Measurements from ENCODE around the gene DMAC2.
"Not testable (repeated sequence)": the region's sequence is repeated elsewhere in the genome, so short reads cannot be mapped to it uniquely, and the experiment has no call there.

The DMAC2 gene

DNA sequence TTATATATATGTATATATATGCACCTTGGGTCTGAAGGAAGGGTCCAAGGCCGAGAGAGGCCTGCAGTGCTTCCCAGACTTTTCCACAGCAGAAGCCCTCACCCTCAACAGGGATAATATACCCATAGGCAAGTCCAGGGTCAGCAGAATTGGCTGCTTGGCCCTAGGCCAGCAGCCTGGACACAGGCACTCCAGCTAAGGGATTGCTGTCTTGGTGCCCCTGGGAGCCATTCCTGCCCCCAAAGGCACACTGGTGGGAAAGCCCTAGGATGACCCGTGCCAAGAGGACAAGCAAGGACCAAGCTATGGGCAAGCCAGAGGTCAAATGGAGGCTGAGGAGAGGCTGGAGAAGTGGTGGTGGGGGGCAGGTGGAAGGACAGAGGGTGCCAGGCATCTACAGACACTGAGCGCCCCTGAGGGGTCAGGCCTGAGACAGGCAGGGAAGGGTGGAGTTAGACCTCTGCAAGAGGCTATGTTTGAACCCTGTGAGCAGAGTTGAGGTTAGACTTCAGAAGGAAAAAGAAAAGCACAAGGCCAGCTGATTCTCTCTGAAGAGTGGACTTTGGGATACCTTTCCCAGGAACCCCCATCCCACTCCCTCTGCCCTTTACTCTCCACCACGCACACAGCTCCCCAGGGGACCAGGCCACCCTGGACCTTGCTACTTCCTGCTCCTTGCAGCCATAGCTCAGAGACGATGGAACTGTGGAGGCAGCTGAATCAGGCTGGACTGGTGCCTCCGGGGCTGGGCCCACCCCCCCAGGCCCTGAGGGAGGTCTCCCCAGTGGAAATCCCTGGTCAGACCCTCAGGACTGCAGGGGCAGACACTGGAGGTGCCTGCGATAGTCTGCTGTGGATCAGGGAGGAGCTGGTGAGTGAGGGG is 3.0 kb upstream of the DMAC2 start, which contains the start of gene ERICH4:
Gene ERICH4 (plus strand): TSS at position 684 of the 883 bp plus-strand sequence. CDS start 14 bp downstream, at position 698.
- no peak for DNase-seq

DNA sequence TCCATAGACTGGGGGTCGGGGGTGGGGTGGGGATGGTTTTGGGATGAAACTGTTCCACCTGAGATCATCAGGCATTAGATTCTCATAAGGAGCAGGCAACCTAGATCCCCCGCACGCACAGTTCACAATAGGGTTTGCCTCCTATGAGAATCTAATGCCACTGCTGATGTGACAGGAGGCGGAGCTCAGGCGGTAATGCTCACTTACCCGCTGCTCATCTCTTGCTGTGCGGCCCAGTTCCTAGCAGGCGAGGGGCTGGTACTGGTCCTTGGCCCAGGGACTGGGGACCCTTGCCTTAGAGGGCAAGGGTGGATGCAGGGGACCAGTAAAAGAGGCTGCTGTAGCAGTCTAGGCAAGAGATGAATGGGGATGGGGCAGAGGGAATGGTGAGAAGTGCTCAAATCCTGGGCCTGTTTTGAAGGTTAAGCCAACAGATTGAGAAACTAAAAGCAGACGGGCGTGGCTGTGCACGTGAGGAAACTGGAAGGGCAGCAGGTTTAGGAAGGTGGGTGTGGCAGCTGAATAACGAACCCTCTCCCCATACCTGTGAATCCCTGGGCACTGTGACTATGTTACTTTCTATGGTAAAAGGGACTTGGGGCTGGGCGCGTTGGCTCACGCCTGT is 1.7 kb upstream of the DMAC2 start:
- no peak for DNase-seq

DNA sequence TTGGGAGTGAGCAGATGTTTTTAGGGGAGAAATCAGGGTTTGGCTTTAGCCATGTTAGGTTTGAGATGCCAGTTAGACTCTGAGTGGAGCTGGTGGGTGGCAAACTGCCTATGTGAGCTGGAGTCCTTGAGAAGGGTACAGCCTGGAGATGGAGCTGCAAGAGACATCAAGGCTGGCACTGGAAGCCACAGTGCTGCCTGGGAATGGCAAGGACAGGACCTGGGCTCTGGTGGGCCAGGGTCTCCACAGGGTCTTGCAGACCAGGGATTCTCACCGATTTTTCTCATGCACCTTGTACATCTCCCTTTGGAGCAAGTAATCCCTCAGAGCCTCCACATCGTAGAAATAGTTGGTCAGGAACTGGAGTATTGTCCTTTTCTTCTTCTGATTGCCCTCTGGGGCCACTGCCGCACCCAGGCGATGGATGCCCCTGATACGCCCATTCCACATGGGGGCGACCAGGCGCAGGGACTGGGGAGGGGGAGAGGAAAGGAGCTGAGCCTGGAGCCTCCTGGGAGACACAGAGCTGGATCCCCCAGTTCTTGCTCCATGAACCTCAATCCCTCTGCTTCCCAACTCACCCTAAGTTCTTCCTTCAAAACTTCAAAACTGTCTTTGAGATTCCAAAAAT is 1.7 kb downstream of the DMAC2 start:
- no peak for DNase-seq

DNA sequence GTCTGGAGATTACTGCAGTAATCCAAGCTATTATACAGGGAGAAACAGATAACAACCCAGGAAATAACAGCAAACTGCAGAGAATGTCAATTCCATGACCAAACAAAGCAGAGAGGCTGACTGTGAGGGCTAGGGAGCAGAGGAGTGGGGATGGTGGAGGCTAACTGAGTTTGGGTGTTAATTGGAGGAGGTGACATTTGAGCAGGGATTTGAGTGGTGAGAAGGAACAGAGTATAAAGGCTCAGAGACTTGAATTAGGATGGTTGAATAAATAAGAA is 3.1 kb downstream of the DMAC2 start:
- no peak for DNase-seq

DNA sequence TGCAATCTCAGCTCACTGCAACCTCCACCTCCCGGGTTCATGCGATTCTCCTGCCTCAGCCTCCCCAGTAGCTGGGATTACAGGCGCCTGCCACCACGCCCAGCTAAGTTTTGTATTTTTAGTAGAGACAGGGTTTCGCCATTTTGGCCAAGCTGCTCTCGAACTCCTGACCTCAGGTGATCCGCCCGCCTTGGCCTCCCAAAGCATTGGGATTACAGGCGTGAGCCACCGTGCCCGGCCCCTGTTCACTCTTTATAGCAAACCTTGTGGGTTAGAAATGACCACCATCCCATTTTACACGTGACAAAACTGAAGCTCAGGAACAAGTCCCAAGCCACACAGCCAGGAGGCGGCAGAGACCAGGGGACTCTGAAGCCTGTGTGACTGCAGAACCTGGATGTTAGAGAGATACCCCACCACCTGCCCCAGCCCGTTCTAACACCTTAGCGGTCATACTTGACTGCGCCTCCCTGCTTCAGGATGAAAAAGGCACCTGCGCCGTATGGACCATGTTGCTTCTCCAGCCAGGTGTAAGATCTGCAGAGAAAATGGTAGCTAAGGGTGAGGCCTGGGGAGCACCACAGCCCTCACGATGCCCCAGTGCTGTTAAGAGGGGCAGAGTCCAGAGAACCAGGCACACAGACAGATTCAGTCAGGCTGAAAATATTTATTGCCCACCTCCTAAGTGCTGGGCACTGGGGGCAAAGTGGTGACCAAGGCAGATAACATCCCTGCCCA is 3.6 kb downstream of the DMAC2 start:
- no peak for DNase-seq

DNA sequence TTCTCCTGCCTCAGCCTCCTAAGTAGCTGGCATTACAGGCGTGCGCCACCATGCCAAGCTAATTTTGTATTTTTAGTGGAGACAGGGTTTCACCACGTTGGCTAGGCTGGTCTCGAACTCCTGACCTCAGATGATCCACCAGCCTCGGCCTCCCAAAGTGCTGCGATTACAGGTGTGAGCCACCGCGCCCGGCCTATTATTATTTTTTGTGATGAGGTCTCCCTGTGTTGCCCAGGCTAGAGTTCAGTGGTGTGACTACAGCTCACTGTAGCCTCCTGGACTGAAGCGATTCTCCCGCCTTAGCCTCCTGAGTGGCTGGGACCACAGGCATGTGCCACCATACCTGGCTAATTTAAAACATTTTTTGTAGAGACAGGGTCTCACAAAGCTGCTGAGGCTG is 4.3 kb downstream of the DMAC2 start:
- not testable (repeated sequence) for DNase-seq

DNA sequence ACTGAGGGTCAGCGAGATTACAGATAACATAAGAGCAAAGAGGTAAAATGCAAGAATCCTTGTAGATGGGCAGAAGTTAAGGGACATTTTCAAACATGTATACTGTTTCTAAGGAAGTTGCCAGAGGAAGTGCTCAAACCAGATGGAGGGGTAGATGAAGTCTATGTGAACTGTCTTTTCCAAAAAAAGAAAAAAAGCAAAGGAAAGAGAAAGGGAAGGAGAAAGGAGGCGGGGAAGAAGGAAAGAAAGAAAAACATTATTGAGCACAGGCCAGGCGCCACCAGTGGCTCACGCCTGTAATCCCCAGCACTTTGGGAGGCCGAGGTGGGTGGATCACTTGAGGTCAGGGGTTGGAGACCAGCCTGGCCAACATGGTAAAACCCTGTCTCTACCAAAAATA is 5.3 kb downstream of the DMAC2 start:
- DNase-seq, result no peak

DNA sequence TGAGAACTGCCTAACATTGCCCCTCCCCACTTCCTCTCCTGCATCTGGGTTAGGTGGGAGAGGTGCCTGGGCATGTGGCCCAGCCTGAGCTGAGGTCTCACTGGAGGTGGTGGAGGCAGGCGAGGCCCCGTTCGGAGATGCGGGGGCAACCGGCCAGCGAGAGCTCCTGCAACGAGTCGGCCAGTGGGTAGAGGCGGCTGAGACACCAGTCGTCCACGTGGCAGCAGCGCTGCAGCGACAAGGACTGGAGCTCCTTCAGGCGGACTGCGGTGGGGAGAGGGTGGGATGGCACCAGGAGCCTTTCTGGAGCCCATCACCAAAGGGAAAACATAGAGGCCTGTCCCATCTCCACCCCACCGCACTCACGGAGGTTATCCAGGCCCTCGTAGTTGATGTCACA is 6.5 kb downstream of the DMAC2 start:
- DNase-seq, result no peak

DNA sequence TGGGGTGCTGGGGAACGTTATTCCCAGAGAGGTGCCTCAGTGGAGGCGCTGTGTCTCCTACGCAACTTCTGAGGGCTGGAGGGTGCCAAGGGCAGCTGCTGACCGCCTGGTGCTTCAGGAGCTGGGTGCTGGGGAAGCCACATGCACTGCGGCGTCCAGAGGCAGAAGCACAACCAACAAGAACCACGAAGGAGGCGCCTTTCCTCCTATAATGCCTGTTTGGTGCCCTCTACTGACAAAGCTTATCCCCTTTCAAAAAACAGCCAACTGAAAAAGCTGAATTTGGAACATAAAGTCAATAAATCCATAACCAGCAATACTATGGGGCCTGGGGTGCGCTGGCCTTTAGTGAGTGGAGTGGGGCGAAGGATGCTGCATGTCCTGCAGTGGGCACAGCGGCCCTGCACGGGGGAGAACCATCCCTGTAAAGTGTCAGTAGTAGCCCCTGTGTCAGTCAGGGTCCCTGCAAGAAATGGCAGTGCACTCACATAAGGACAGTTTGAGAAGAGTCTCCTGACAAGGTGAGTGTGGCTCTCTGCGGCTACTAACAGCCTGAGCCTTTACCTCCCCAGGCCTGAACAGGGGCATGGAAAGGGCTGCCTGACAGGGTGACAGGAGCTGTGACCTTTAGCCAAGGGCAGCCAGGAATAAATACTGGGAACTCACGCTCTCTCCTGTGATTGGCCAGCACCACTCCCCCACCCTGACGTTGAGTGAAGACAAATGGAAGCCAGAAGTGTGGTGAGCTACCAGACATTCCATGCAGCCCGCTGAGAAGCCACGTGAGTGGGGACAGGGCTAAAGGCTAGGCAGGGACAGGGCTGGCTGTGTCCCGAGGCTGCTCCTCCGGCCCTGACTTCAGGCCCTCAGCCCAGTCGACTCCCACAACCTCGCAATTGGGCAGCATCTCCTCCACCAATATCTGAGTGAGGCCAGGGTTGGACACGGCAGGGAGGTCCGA is 8.0 kb downstream of the DMAC2 start:
- peak in 1 of 5 experiments; percentile 28 for DNase-seq

DNA sequence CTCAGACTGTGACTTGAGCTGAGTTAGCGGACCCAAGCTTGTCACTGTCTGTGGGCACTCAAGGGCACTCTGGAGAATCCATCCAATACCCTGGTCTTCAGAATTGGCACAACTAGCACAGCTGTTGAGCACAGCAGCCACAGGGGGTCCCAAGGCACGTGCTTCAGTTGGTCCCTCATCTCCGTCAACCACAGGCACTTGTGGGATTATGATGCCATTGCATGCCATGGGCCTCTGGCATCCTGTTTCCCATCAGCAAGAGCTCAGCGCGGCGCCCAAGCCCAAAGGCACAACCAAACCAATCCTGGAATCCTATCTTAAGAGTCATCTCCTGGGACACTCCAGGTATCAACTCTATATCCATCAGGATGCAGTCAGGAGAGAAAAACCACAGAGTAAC is 8.8 kb downstream of the DMAC2 start:
- DNase-seq, result no peak

DNA sequence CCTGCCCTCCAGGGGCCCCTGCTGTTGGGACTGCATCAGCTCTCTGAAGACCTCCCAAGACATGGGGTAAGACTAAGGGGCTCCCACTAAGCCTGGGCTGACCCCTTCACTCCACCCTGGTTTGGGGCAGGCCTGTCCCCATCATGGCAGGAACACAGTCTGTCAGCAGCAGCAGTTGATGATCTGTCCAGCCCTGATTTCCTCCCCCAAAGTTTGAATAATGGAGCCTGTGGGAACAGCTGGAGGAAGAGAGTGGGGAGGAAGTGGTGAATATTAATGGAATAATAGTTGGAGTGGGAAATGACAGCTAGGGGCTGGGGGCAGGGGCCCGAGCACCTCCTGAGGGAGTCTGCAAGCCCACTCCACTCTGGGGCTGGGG is 11.2 kb downstream of the DMAC2 start:
- no peak for DNase-seq

DNA sequence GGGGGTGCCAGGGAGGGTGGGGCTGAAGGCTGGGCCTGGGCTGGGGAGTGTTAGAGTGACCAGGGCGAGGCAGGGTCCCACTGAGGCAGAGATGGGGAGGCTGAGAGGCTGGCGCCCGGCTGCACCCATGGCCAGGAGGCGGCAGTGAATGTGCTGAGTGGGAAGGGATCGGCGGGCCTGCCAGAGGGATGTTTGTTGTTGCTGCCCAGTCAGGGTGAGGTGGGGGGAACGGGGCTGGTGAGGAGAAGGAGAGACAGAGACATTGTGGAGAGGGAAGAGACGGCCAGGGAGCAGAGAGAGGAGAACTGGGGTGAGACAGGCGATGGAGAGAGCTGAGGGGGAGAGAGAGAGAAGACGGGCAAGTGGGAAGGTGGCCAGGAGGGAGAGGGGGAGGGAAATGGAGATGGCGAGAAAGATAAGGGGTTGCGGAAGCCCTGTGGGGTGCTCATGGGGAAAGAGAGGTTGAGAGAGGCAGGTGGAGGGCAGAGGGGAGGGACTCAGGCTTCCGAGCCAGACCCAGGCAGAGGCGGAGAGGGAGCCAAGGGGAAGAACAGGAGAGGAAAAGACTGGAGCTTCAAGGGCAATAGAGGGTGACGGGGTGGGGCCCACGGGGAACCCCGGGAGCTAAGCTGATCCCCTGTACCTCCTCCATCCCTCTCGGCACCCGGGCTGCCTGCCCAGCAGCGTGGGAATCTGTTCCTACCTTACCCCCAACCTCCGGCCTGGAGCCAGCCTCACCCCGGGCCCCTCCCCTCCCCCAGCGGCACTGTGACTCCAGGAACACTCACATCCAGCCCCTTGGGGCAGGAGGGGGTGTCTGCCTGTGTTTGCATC is 11.8 kb downstream of the DMAC2 start:
- DNase-seq, result peak in 2 of 5 experiments; percentile 75 to 80

DNA sequence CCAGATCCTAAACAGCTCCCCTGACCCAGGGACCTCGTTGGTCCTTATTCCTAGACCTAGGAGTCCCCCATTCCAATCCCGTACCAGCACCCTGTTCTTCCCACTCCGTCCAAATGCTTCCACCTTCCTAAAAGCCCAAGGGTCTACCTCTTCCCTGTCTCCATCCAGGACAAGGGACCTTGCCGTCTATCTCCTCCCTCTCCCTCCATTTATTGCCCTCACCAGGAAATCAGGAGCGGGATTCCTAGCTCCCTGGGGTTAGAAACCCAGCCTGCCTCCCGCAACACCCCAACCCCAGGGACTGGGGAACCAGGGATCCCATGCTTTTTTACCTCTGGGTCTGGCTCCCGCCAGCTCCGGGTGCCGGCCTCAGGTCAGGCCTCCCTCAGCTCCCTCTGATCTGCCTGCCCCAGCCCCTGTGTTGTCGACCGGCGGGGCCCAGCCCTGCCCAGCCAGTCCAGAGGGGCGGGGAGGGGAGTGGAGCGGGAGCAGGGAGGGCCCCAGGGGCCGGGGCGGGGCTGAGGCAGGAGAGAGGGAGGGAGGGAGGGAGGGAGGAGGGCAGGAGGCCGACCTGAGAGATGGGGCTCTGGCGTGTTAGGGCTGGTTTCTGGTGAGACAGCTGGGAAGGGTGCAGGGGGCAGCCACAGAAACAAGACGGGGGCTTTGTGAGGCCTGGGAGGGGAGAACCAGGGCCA is 12.6 kb downstream of the DMAC2 start, which contains the start of gene B3GNT8:
Gene B3GNT8 (minus strand): TSS at position 423 of the 695 bp plus-strand sequence. CDS start 596 bp downstream, outside the sequence.
- DNase-seq, result peak in 3 of 5 experiments; percentile 10 to 61 (median 35)

DNA sequence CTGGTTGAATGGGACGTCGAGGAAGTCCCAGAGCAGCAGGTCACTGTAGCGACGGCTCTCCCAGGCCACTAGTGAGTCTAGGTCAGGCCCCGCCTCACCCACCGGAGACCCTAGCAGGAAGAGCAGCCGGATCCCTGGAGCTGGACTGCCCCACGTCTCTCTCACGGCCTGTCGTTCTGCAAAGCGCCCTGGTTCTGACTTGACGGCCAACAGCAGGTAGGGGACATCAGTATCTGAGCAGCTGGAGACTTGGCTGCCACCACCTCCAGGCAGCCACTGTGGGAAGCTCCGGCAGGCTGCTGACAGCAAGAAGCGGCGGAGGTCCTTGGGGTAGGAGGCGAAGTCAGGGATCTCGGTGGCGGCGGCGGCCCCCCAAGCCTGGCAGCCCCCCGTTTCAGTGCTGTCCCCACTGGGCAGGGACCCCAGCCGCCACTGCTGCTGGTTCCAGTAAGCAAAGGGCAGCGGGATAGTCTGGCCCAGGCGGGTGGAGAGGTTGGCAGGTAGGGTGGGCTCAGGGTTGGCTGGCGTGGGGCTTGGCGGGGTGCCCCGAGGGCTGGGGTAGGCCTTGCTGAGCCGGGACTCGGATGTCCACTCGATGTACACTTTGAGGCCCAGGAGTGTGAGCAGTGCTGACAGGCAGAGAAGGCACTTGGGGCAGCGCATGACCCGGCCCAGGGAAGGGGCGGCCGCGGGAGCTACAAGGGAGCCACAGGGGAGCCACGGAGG is 13.4 kb downstream of the DMAC2 start:
- no peak for DNase-seq

DNA sequence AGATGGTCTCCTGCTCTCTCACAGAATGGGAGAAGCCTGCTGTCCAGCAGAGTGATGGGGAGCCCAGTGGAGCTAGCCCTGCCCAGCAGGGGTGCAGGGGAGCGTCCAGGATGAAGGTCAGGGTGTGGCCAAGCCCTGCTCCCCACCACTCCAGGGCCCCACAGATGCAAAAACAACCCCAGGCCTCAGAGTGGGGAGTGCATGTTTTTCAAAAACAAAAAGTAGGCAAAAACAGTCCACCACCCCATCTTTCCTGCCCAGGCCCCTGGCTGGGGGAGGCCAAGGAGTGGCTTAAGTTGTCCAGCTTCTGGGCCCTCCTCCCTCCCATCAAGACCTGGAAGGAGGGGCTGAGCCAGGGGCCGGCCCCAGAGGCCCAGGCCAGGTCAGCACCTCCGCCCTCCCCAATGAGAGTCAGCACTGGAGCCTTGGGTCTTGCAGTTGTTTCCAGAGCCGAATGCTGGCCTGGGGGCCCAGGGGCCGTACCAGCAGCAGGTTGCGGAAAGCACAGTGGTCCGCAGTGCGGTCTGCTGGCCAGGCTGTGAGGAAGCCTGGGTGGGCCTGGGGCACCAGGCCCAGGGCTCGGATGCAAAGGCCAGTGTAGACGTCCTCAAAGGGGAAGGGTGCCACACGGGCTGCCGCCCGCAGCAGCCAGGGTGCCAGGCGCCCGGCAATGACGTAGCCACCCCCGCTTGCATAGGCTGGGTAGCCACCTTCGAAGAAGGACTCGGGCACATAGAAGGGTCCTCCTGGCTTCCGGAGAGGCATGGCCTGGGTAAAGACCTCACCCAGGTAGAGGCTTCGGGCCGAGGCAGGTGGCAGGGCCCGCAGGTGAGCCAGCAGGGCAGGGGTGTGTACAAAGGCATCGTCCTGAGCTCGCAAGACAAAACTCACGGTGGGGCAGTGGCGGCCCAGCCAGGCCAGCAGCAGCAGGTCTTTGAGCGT is 14.3 kb downstream of the DMAC2 start:
- no peak for DNase-seq

DNA sequence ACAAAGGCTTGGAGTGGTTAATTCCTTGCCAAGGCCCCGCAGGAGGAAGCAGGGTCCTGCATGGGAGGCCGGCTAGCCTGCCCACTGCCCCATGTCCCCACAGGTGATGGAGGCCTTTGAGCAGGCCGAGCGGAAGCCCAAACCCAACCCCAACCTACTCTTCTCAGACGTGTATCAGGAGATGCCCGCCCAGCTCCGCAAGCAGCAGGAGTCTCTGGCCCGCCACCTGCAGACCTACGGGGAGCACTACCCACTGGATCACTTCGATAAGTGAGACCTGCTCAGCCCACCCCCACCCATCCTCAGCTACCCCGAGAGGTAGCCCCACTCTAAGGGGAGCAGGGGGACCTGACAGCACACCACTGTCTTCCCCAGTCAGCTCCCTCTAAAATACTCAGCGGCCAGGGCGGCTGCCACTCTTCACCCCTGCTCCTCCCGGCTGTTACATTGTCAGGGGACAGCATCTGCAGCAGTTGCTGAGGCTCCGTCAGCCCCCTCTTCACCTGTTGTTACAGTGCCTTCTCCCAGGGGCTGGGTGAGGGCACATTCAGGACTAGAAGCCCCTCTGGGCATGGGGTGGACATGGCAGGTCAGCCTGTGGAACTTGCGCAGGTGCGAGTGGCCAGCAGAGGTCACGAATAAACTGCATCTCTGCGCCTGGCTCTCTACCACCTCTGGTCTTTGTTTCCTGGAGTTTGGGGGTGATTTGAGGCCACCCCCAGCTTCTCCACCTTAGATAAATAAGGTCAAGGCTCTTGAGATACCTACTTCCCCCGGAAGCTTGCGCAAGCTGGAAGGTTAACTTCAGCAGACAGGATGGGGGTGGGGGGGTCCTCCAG is 15.2 kb downstream of the DMAC2 start:
- peak in 1 of 5 experiments; percentile 39 for DNase-seq

DNA sequence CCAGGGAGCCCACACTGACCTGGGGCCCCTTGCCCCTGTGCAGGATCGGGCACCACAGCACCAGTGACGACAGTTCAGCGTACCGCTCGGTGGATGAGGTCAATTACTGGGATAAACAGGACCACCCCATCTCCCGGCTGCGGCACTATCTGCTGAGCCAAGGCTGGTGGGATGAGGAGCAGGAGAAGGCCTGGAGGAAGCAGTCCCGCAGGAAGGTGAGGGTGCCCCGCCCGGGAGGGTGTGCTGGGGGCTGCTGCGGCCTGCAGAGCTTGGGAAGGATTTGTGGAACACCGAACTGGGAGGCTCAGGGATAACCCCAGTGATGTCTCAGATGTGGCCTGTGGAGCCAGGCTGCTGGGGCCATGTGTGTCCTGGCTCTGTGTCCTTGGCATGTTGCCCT is 16.8 kb downstream of the DMAC2 start:
- no peak for DNase-seq
